ENCODE data around the gene PRKCQ. TPM values are rescaled to one million over a fixed set of nuclear protein-coding genes. Genes with fewer than 3 reads are reported as not detected.

PRKCQ gene
- total RNA-seq, 1 experiment from 2014 or later = 12.1 TPM

- peak overlapping the region; percentile 96 for H3K4me2 ChIP-seq (ENCODE audit: insufficient read depth, insufficient read length, low read length)
- peaks cover 18% of the 10 kb centered on the region for H3K23me2 ChIP-seq (ENCODE audit: insufficient read length, low read depth, low read length, poor library complexity, severe bottlenecking)
- peaks cover 39 to 43% of the 10 kb centered on the region in 2 experiments for H3K4me1 Mint-ChIP-seq
These were observed 1.8 kb downstream of the PRKCQ start for GRCh38 chr10:6578251-6578771.

More at GRCh38 chr10:6578251-6578771, 1.8 kb downstream of the PRKCQ start:
- no peak overlapping the region for H3K9ac ChIP-seq (ENCODE audit: extremely low read depth, insufficient read length, low read length)
- no peaks in the 10 kb centered on the region for H4K20me1 ChIP-seq (ENCODE audit: control insufficient read depth, insufficient read depth, insufficient read length)
- H3K79me2 ChIP-seq (ENCODE audit: insufficient read depth, low read length) = peaks cover 16% of the 10 kb centered on the region; the same call in 1 of the 2 replicates
- H4K8ac ChIP-seq (replicated peaks; ENCODE audit: insufficient read length, low read depth, low read length) = no peak overlapping the region
- no peak overlapping the region for H2AFZ ChIP-seq (ENCODE audit: low read length)
- H3K9me3 Mint-ChIP-seq = no peaks in the 10 kb centered on the region
- H3T11ph ChIP-seq (ENCODE audit: low read length) = no peak overlapping the region
- H3K27ac ChIP-seq (ENCODE audit: insufficient read length, low read depth, low read length) = no peak overlapping the region
- no peak for DNase-seq
- no peaks in the 10 kb centered on the region for H3K27me3 ChIP-seq (ENCODE audit: insufficient read depth, low read length)
- H3K56ac ChIP-seq (ENCODE audit: insufficient read length, low read depth, low read length) = no peak overlapping the region
- no peak overlapping the region for H3K18ac ChIP-seq (ENCODE audit: insufficient read length, low read depth, low read length)
- no peak overlapping the region for H4K5ac ChIP-seq (ENCODE audit: insufficient read length, low read depth, low read length)
- H3K4me3 Mint-ChIP-seq = peak overlapping the region; percentile 77 to 90
- H2BK15ac ChIP-seq (ENCODE audit: low read depth, low read length) = no peak overlapping the region
- H3K23ac ChIP-seq (ENCODE audit: insufficient read length, low read depth, low read length) = no peak overlapping the region
- H4K91ac ChIP-seq (ENCODE audit: insufficient read length, low read depth, low read length) = no peak overlapping the region
- no peak overlapping the region for H2BK120ac ChIP-seq (ENCODE audit: low read depth, low read length, poor library complexity, severe bottlenecking)
- no CpG with 5 or more reads among the region's 11 CpGs for WGBS (ENCODE audit: extremely low coverage, insufficient read length, low lambda C conversion rate)
- no peaks in the 10 kb centered on the region for H3K9me3 ChIP-seq (ENCODE audit: control insufficient read depth, low read depth, low read length)
- no peak overlapping the region for H3K27ac Mint-ChIP-seq
- H3K4me1 ChIP-seq (ENCODE audit: insufficient read depth, low read length) = peaks cover 11% of the 10 kb centered on the region
- H2BK20ac ChIP-seq (ENCODE audit: low read depth, low read length, poor library complexity, severe bottlenecking) = no peak overlapping the region
- no peak overlapping the region for H2BK12ac ChIP-seq (ENCODE audit: insufficient read length, low read depth, low read length)
- no peak overlapping the region for H2BK5ac ChIP-seq (ENCODE audit: insufficient read length, low read length)
- H3K27me3 Mint-ChIP-seq (ENCODE audit: low read depth) = peaks cover 17% of the 10 kb centered on the region
- no peak overlapping the region for H3K14ac ChIP-seq (ENCODE audit: insufficient read depth, low read length)
- no peaks in the 10 kb centered on the region for H3K79me1 ChIP-seq (ENCODE audit: insufficient read depth, low read depth, low read length, poor library complexity, severe bottlenecking)
- H2AK5ac ChIP-seq (ENCODE audit: insufficient read length, low read length) = no peak overlapping the region
- no peak for TF ChIP-seq CTCF (conservative IDR thresholded peaks at IDR 0.05)
- peaks cover 2 to 14% (median 12%) of the 10 kb centered on the region in 3 experiments; a peak in 5 of 7 replicates for H3K36me3 Mint-ChIP-seq (ENCODE audit: insufficient read depth in 1 of 3, low read depth in 3 of 3)
- no peak overlapping the region for H3K4ac ChIP-seq (ENCODE audit: low read depth, low read length)
